ENCODE data around the gene THADA. TPM values are rescaled to one million over a fixed set of nuclear protein-coding genes. Genes with fewer than 3 reads are reported as not detected.

THADA gene
- total RNA-seq, 2 experiments from 2014 or later = 26.2 to 32.2 TPM

GRCh38 chr2:43435746-43436145 is 160.1 kb downstream of the THADA start:
- ChIA-PET CTCF (no interaction called here), POLR2A (interaction anchor here (0.5 kb wide), 1 partner anchor 51 kb away, joined by 6 read pairs; no protein-coding TSS in a partner anchor)
- Mint-ChIP-seq H3K36me3 (ENCODE audit: low read depth) (peaks cover 16% of the 10 kb centered on the region), H3K9me3 (peaks cover 4% of the 10 kb centered on the region), H3K27me3 (no peaks in the 10 kb centered on the region), H3K4me1 (no peaks in the 10 kb centered on the region), H3K27ac (no peak overlapping the region), H3K4me3 (no peak overlapping the region)
- DNase-seq = no peak

GRCh38 chr2:43430489-43430888 is 165.3 kb downstream of the THADA start:
- peaks cover 35% of the 10 kb centered on the region for H3K36me3 Mint-ChIP-seq (ENCODE audit: low read depth)
- no peaks in the 10 kb centered on the region for H3K27me3 Mint-ChIP-seq
- no peak overlapping the region for H3K4me3 Mint-ChIP-seq
- H3K9me3 Mint-ChIP-seq = peaks cover 4% of the 10 kb centered on the region
- ChIA-PET POLR2A (no interaction called here), CTCF (no interaction called here)
- H3K4me1 Mint-ChIP-seq = peaks cover 23% of the 10 kb centered on the region
- no peak overlapping the region for H3K27ac Mint-ChIP-seq
- DNase-seq = no peak

- DNase-seq = no peak
- H3K4me3 Mint-ChIP-seq = no peak overlapping the region
- CTCF ChIA-PET = interaction anchor here (1.0 to 1.2 kb wide), 2 partner anchors 9 to 10 kb away, joined by 3 to 5 read pairs; no protein-coding TSS in a partner anchor
- POLR2A ChIA-PET = no interaction called here
- H3K27ac Mint-ChIP-seq = no peak overlapping the region
- no peaks in the 10 kb centered on the region for H3K27me3 Mint-ChIP-seq
- peaks cover 42% of the 10 kb centered on the region for H3K36me3 Mint-ChIP-seq (ENCODE audit: low read depth)
- H3K4me1 Mint-ChIP-seq = peaks cover 34% of the 10 kb centered on the region
- H3K9me3 Mint-ChIP-seq = peaks cover 4% of the 10 kb centered on the region
Measured at GRCh38 chr2:43429369-43429768, 166.5 kb downstream of the THADA start.

- ChIA-PET CTCF (interaction anchor here (1.0 to 1.3 kb wide), 2 partner anchors 18 to 28 kb away, joined by 3 to 4 read pairs; no protein-coding TSS in a partner anchor), POLR2A (no interaction called here)
- Mint-ChIP-seq H3K27me3 (no peaks in the 10 kb centered on the region), H3K36me3 (ENCODE audit: low read depth) (peaks cover 48% of the 10 kb centered on the region), H3K9me3 (no peaks in the 10 kb centered on the region), H3K4me3 (peak overlapping the region; percentile 14), H3K27ac (peak overlapping the region; percentile 79), H3K4me1 (peaks cover 44% of the 10 kb centered on the region)
- DNase-seq = no peak
Measured at GRCh38 chr2:43427032-43427424, 168.8 kb downstream of the THADA start.

- POLR2A ChIA-PET = interaction anchor here (0.6 kb wide), 1 partner anchor 65 kb away, joined by 3 read pairs; no protein-coding TSS in a partner anchor
Measured at GRCh38 chr2:43426305-43427031, 169.4 kb downstream of the THADA start.

GRCh38 chr2:43425659-43426058 is 170.2 kb downstream of the THADA start:
- H3K27me3 Mint-ChIP-seq = no peaks in the 10 kb centered on the region
- DNase-seq = no peak
- H3K4me1 Mint-ChIP-seq = peaks cover 44% of the 10 kb centered on the region
- no peak overlapping the region for H3K4me3 Mint-ChIP-seq
- CTCF ChIA-PET = interaction anchor here (0.8 to 1.5 kb wide), 4 partner anchors 10 to 451 kb away, joined by 3 read pairs; no protein-coding TSS in a partner anchor
- POLR2A ChIA-PET = interaction anchor here (1.0 kb wide), 1 partner anchor 266 kb away, joined by 3 read pairs; no protein-coding TSS in a partner anchor
- H3K27ac Mint-ChIP-seq = peak overlapping the region; percentile 79
- no peaks in the 10 kb centered on the region for H3K9me3 Mint-ChIP-seq
- H3K36me3 Mint-ChIP-seq (ENCODE audit: low read depth) = peaks cover 48% of the 10 kb centered on the region

More at GRCh38 chr2:43426305-43427031, 169.4 kb downstream of the THADA start:
- Mint-ChIP-seq H3K27me3 (no peaks in the 10 kb centered on the region), H3K36me3 (ENCODE audit: low read depth) (peaks cover 52% of the 10 kb centered on the region), H3K9me3 (no peaks in the 10 kb centered on the region), H3K4me1 (peaks cover 44% of the 10 kb centered on the region), H3K27ac (peak overlapping the region; percentile 79), H3K4me3 (peak overlapping the region; percentile 14)
- CTCF ChIA-PET = interaction anchor here (1.0 to 1.3 kb wide), 3 partner anchors 11 to 28 kb away, joined by 3 to 4 read pairs (median 3); no protein-coding TSS in a partner anchor
- DNase-seq = peak; percentile 88

GRCh38 chr2:43424262-43425207 is 171.3 kb downstream of the THADA start:
- H3K4me1 Mint-ChIP-seq = peaks cover 44% of the 10 kb centered on the region
- ChIA-PET POLR2A (interaction anchor here (1.0 kb wide), 1 partner anchor 265 kb away, joined by 3 read pairs; no protein-coding TSS in a partner anchor), CTCF (interaction anchor here (0.8 to 1.6 kb wide), 7 partner anchors 9 to 450 kb away, joined by 3 to 5 read pairs (median 3); no protein-coding TSS in a partner anchor)
- peaks cover 49% of the 10 kb centered on the region for H3K36me3 Mint-ChIP-seq (ENCODE audit: low read depth)
- H3K9me3 Mint-ChIP-seq = no peaks in the 10 kb centered on the region
- peak overlapping the region; percentile 79 for H3K27ac Mint-ChIP-seq
- no peaks in the 10 kb centered on the region for H3K27me3 Mint-ChIP-seq
- DNase-seq = no peak
- H3K4me3 Mint-ChIP-seq = no peak overlapping the region

GRCh38 chr2:43423941-43424261 is 171.9 kb downstream of the THADA start:
- Mint-ChIP-seq H3K4me1 (peaks cover 44% of the 10 kb centered on the region), H3K9me3 (no peaks in the 10 kb centered on the region), H3K4me3 (no peak overlapping the region), H3K27me3 (no peaks in the 10 kb centered on the region), H3K27ac (no peak overlapping the region), H3K36me3 (ENCODE audit: low read depth) (peaks cover 53% of the 10 kb centered on the region)
- ChIA-PET CTCF (interaction anchor here (0.9 to 1.6 kb wide), 6 partner anchors 8 to 449 kb away, joined by 3 to 5 read pairs (median 4); no protein-coding TSS in a partner anchor), POLR2A (no interaction called here)
- DNase-seq = no peak

GRCh38 chr2:43421194-43421593 is 174.6 kb downstream of the THADA start:
- H3K27ac Mint-ChIP-seq = no peak overlapping the region
- no peaks in the 10 kb centered on the region for H3K9me3 Mint-ChIP-seq
- H3K27me3 Mint-ChIP-seq = no peaks in the 10 kb centered on the region

GRCh38 chr2:43420389-43420801 is 175.4 kb downstream of the THADA start:
- H3K27me3 Mint-ChIP-seq = no peaks in the 10 kb centered on the region
- ChIA-PET POLR2A (no interaction called here), CTCF (interaction anchor here (1.0 kb wide), 1 partner anchor 54 kb away, joined by 3 read pairs; no protein-coding TSS in a partner anchor)
- H3K4me1 Mint-ChIP-seq = peaks cover 20% of the 10 kb centered on the region
- H3K4me3 Mint-ChIP-seq = no peak overlapping the region
- no peaks in the 10 kb centered on the region for H3K9me3 Mint-ChIP-seq
- H3K36me3 Mint-ChIP-seq (ENCODE audit: low read depth) = peaks cover 43% of the 10 kb centered on the region
- no peak for DNase-seq
- H3K27ac Mint-ChIP-seq = no peak overlapping the region

More at GRCh38 chr2:43421194-43421593, 174.6 kb downstream of the THADA start:
- Mint-ChIP-seq H3K4me3 (no peak overlapping the region), H3K36me3 (ENCODE audit: low read depth) (peaks cover 43% of the 10 kb centered on the region), H3K4me1 (peaks cover 27% of the 10 kb centered on the region)
- CTCF ChIA-PET = no interaction called here
- no peak for DNase-seq
- POLR2A ChIA-PET = no interaction called here

- no peaks in the 10 kb centered on the region for H3K9me3 Mint-ChIP-seq
- POLR2A ChIA-PET = no interaction called here
- H3K4me3 Mint-ChIP-seq = no peak overlapping the region
- H3K4me1 Mint-ChIP-seq = peaks cover 15% of the 10 kb centered on the region
- CTCF ChIA-PET = interaction anchor here (1.0 to 1.2 kb wide), 2 partner anchors 9 to 53 kb away, joined by 3 read pairs; no protein-coding TSS in a partner anchor
- no peak for DNase-seq
- H3K36me3 Mint-ChIP-seq (ENCODE audit: low read depth) = peaks cover 42% of the 10 kb centered on the region
- no peaks in the 10 kb centered on the region for H3K27me3 Mint-ChIP-seq
- H3K27ac Mint-ChIP-seq = no peak overlapping the region
Measured at GRCh38 chr2:43419876-43420275, 176.0 kb downstream of the THADA start.

- Mint-ChIP-seq H3K4me3 (no peak overlapping the region), H3K4me1 (peaks cover 13% of the 10 kb centered on the region), H3K9me3 (no peaks in the 10 kb centered on the region), H3K27ac (no peak overlapping the region), H3K27me3 (no peaks in the 10 kb centered on the region), H3K36me3 (ENCODE audit: low read depth) (peaks cover 40% of the 10 kb centered on the region)
- POLR2A ChIA-PET = no interaction called here
- no peak for DNase-seq
- CTCF ChIA-PET = interaction anchor here (1.2 kb wide), 1 partner anchor 10 kb away, joined by 3 read pairs; no protein-coding TSS in a partner anchor
Measured at GRCh38 chr2:43419243-43419642, 176.6 kb downstream of the THADA start.
